Measurements from ENCODE around the gene ACKR2. TPM values are rescaled to one million over a fixed set of nuclear protein-coding genes. Genes with fewer than 3 reads are reported as not detected.

ACKR2 gene
- polyA plus RNA-seq, 1 donor from 2014 or later: not detected

GRCh38 chr3:42853056-42853455, 43.8 kb downstream of the ACKR2 start:
- Mint-ChIP-seq H3K36me3 (peaks cover 2% of the 10 kb centered on the region), H3K27ac (no peak overlapping the region), H3K9me3 (no peaks in the 10 kb centered on the region), H3K4me3 (no peak overlapping the region), H3K4me1 (peaks cover 6 to 18% (median 7%) of the 10 kb centered on the region in 3 donors), H3K27me3 (peaks cover 4% of the 10 kb centered on the region)

DNA sequence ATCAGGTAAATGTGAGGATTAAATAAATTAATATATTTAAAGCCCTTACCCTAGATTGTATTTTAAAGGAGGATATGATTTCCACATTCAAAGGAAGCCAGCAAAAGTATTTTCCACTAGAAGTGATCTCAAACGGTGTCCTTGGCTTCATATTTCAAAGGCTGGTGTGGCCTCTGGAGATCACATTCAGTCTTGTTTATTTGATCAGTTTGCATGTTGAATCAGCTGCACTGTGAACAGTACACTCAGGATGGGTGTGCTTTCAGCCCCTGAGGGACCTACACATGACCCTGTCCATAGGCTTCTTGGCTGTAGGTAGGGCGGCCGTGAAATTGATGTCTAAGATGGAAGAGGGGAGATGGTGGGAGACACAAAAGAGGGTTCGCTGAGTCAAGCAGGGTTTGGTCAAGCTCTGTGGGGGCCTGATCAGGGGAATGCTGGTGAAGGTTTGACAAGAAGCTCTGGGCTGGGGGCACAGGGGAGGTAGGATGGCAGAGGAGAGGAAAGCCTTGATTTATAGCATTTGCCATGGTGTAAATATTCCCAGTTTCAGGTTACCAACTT, 44.6 kb downstream of the ACKR2 start:
- Mint-ChIP-seq H3K4me3 (no peak overlapping the region), H3K4me1 (peaks cover 6 to 14% (median 7%) of the 10 kb centered on the region in 3 donors), H3K36me3 (peaks cover 3% of the 10 kb centered on the region), H3K9me3 (no peaks in the 10 kb centered on the region), H3K27me3 (peaks cover 6% of the 10 kb centered on the region), H3K27ac (no peak overlapping the region)

GRCh38 chr3:42855219-42855546, 45.9 kb downstream of the ACKR2 start:
- Mint-ChIP-seq H3K27ac (peak overlapping the region in 1 of 3 donors; percentile 86), H3K36me3 (peaks cover 3% of the 10 kb centered on the region), H3K27me3 (peaks cover 6% of the 10 kb centered on the region), H3K4me3 (no peak overlapping the region), H3K4me1 (peaks cover 4 to 10% (median 7%) of the 10 kb centered on the region in 3 donors), H3K9me3 (no peaks in the 10 kb centered on the region)

- no peak overlapping the region for H3K4me3 Mint-ChIP-seq
- peaks cover 3% of the 10 kb centered on the region for H3K36me3 Mint-ChIP-seq
- H3K27ac Mint-ChIP-seq: peak overlapping the region in 1 of 3 donors; percentile 86
- peaks cover 4 to 10% (median 7%) of the 10 kb centered on the region in 3 donors for H3K4me1 Mint-ChIP-seq
- peaks cover 6% of the 10 kb centered on the region for H3K27me3 Mint-ChIP-seq
- H3K9me3 Mint-ChIP-seq: peaks cover 0 to 2% (median 0%) of the 10 kb centered on the region in 3 donors
Measured at GRCh38 chr3:42855547-42856380, 46.5 kb downstream of the ACKR2 start.

DNA sequence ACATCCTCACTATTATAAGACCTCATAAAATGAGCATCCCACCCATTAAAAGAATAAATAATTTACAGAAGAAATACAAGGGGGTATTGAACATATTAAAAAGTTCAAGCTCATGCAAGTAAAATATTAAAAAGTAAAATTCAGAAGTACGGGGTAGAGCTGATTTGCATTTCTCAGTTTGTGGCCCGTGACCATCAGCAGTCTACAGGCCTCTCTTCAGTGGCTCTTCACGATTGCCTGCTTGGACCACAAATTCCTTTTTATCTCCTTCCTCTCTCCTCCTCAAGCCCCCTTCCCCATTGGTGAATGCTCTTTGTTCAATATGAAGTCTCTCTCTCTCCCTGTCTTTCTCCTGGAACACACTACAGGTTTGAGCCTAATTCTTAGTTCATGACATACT, 47.3 kb downstream of the ACKR2 start:
- no peak overlapping the region for H3K27ac Mint-ChIP-seq
- H3K27me3 Mint-ChIP-seq: peaks cover 6% of the 10 kb centered on the region
- H3K36me3 Mint-ChIP-seq: peaks cover 3% of the 10 kb centered on the region
- H3K4me1 Mint-ChIP-seq: peaks cover 4 to 10% (median 7%) of the 10 kb centered on the region in 3 donors
- H3K4me3 Mint-ChIP-seq: peak overlapping the region in 1 of 4 donors; percentile 20
- peaks cover 0 to 2% (median 0%) of the 10 kb centered on the region in 3 donors for H3K9me3 Mint-ChIP-seq

DNA sequence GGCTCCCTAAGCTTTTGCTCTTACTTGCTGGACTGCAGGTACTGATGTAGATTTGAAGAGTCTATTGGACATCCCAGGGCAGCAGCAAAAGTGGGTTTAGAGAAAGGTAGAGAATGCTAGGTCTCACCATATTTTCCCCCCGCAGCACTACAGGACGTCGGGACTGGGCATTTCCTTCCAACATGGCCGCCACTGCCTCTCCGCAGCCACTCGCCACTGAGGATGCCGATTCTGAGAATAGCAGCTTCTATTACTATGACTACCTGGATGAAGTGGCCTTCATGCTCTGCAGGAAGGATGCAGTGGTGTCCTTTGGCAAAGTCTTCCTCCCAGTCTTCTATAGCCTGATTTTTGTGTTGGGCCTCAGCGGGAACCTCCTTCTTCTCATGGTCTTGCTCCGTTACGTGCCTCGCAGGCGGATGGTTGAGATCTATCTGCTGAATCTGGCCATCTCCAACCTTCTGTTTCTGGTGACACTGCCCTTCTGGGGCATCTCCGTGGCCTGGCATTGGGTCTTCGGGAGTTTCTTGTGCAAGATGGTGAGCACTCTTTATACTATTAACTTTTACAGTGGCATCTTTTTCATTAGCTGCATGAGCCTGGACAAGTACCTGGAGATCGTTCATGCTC, 55.2 kb downstream of the ACKR2 start:
- H3K36me3 Mint-ChIP-seq: peaks cover 2% of the 10 kb centered on the region
- H3K4me1 Mint-ChIP-seq: no peaks in the 10 kb centered on the region

GRCh38 chr3:42865256-42865655, 56.0 kb downstream of the ACKR2 start:
- no peak overlapping the region for H3K27ac Mint-ChIP-seq
- peaks cover 0 to 2% (median 0%) of the 10 kb centered on the region in 3 donors for H3K9me3 Mint-ChIP-seq
- peaks cover 2% of the 10 kb centered on the region for H3K36me3 Mint-ChIP-seq
- no peaks in the 10 kb centered on the region for H3K4me1 Mint-ChIP-seq
- H3K27me3 Mint-ChIP-seq: no peaks in the 10 kb centered on the region
- no peak overlapping the region for H3K4me3 Mint-ChIP-seq

More for the DNA sequence above, 55.2 kb downstream of the ACKR2 start:
- no peak overlapping the region for H3K4me3 Mint-ChIP-seq
- H3K27me3 Mint-ChIP-seq: no peaks in the 10 kb centered on the region
- H3K27ac Mint-ChIP-seq: no peak overlapping the region
- H3K9me3 Mint-ChIP-seq: peaks cover 0 to 2% (median 0%) of the 10 kb centered on the region in 3 donors

DNA sequence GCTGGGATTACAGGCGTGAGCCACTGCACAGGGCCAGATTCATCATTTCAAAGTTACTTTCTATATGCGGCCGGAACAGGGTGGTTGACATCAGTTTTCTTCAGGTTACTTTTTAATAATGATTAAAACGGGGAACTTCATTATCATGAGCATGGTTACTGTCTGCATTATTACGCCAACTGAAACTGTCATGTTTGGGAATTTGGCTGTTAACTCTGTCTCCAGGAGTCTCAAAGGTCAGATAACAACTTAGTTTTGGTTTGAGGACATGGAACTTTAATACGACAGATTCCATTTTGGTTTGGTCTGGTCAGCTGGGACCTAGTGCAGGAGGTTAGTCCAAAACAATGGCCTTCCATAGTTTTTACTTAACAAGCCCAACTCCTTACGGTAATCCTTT, 57.9 kb downstream of the ACKR2 start:
- H3K27ac Mint-ChIP-seq: no peak overlapping the region
- H3K9me3 Mint-ChIP-seq: no peaks in the 10 kb centered on the region
- peaks cover under 1% of the 10 kb centered on the region for H3K27me3 Mint-ChIP-seq
- H3K4me3 Mint-ChIP-seq: no peak overlapping the region
- no peaks in the 10 kb centered on the region for H3K4me1 Mint-ChIP-seq
- peaks cover 2% of the 10 kb centered on the region for H3K36me3 Mint-ChIP-seq

GRCh38 chr3:42868841-42869240, 59.6 kb downstream of the ACKR2 start:
- Mint-ChIP-seq H3K4me3 (no peak overlapping the region), H3K36me3 (peaks cover 2% of the 10 kb centered on the region), H3K4me1 (no peaks in the 10 kb centered on the region), H3K27ac (peak overlapping the region in 1 of 3 donors; percentile 20), H3K9me3 (no peaks in the 10 kb centered on the region), H3K27me3 (peaks cover 9% of the 10 kb centered on the region)

- H3K4me1 Mint-ChIP-seq: no peaks in the 10 kb centered on the region
- no peaks in the 10 kb centered on the region for H3K36me3 Mint-ChIP-seq
- H3K9me3 Mint-ChIP-seq: no peaks in the 10 kb centered on the region
Measured at GRCh38 chr3:42871592-42872196, 62.4 kb downstream of the ACKR2 start.

GRCh38 chr3:42872718-42873117, 63.5 kb downstream of the ACKR2 start:
- H3K4me1 Mint-ChIP-seq: no peaks in the 10 kb centered on the region
- no peaks in the 10 kb centered on the region for H3K9me3 Mint-ChIP-seq
- no peak overlapping the region for H3K4me3 Mint-ChIP-seq
- no peak overlapping the region for H3K27ac Mint-ChIP-seq
- H3K27me3 Mint-ChIP-seq: peaks cover 9% of the 10 kb centered on the region
- no peaks in the 10 kb centered on the region for H3K36me3 Mint-ChIP-seq

More at GRCh38 chr3:42871592-42872196, 62.4 kb downstream of the ACKR2 start:
- Mint-ChIP-seq H3K27ac (peak overlapping the region in 1 of 3 donors; percentile 52), H3K4me3 (no peak overlapping the region), H3K27me3 (peaks cover 9% of the 10 kb centered on the region)

GRCh38 chr3:42873221-42873982, 64.2 kb downstream of the ACKR2 start:
- Mint-ChIP-seq H3K4me3 (no peak overlapping the region), H3K27ac (no peak overlapping the region), H3K9me3 (no peaks in the 10 kb centered on the region), H3K27me3 (peaks cover 9% of the 10 kb centered on the region), H3K4me1 (no peaks in the 10 kb centered on the region), H3K36me3 (no peaks in the 10 kb centered on the region)

DNA sequence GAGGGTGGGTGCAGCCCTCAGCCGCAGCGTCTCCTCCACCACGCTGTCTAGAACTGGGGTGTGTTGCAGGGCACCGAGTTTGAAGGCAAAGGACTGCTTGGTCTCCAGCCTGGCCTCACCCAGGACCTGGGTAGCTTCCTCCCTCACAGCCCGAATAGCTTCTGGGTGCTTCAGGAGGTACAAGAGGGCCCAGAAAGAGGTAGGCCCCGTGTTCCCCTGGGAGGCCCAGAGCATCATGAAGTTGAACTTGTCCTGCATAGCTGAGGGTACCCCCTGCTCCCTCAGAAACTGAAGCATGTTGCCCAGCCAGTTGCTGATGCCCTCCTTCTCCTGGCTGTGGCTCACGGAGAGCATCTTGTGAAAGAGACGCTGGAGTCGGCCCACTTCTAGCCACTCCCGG, 65.5 kb downstream of the ACKR2 start:
- no peak overlapping the region for H3K4me3 Mint-ChIP-seq
- H3K4me1 Mint-ChIP-seq: no peaks in the 10 kb centered on the region
- peaks cover 9% of the 10 kb centered on the region for H3K27me3 Mint-ChIP-seq
- no peak overlapping the region for H3K27ac Mint-ChIP-seq
- H3K36me3 Mint-ChIP-seq: no peaks in the 10 kb centered on the region
- no peaks in the 10 kb centered on the region for H3K9me3 Mint-ChIP-seq

- no peak within 1 kb of the TSS for H3K27ac Mint-ChIP-seq
- peaks cover 9% of the 10 kb centered on the region for H3K27me3 Mint-ChIP-seq
- H3K4me1 Mint-ChIP-seq: peaks cover 0 to 3% (median 0%) of the 10 kb centered on the region in 3 donors
- H3K9me3 Mint-ChIP-seq: no peaks in the 10 kb centered on the region
- no peaks in the 10 kb centered on the region for H3K36me3 Mint-ChIP-seq
- no peak within 1 kb of the TSS for H3K4me3 Mint-ChIP-seq
Measured at GRCh38 chr3:42875325-42876151, 66.3 kb downstream of the ACKR2 start, which contains the start of gene CYP8B1. CYP8B1 (minus strand) TSS chr3:42875879; CDS start chr3:42875816, 63 bp downstream.
